ENCODE measurements around the gene DIS3L. TPM values are rescaled to one million over a fixed set of nuclear protein-coding genes. Genes with fewer than 3 reads are reported as not detected.

The DIS3L gene
- total and polyA plus RNA-seq, 2 of the 13 experiments (the other 11 are each of a cell fraction or from before 2014, with no cell fraction given): 21.0 to 50.5 TPM

DNA sequence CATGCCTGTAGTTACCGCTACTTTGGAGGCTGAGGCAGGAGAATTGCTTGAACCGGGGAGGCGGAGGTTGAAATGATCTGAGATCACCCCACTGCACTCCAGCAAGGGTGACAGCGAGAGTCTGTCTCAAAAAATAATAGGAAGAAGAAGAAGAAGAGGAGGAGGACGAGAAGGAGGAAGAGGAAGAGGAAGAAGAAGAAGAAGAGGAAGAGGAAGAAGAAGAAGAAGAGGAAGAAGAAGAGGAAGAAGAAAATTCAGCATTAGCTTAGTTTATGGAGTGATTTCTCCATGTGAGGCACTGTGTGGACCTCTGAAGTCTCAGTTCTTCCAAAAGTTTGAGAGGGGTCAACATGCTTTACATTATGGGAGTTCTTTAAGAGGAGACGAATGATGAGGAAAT lies 22.4 kb upstream of the DIS3L start:
- POLR2A ChIA-PET: no interaction called here
- in situ Hi-C loops (cut with HindIII; ENCODE audit: extremely low pct_ligation_motif_present, low pct_unique_long_range_greater_than_20kb): no loop called here

DNA sequence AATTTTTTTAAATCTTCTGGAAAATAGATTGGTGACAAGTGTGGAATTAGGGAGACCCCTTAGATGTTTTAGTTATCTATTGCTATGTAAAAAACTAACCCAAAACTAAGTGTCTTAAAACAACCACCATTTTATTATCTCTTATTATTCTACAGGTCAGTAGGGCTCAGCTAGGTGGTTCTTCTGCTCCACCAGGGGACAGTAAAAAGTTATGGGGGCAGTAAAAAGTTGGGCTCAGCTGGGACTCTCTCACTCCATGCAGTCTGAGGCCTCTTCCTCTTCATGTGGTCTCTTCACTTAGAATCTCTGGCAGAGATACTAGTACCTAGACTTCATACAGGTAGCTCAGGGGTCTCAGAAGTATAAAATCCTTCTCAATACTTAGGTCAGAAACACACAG lies 18.0 kb upstream of the DIS3L start:
- H3K9me3 ChIP-seq (ENCODE audit: low read length): no peaks in the 10 kb centered on the region
- FAIRE-seq (no peak), DNase-seq (ENCODE audit: low spot score) (no peak), ATAC-seq (no peak)
- no peaks in the 10 kb centered on the region for H3K79me2 ChIP-seq (ENCODE audit: insufficient read depth, low read length)
- H3K27ac ChIP-seq (ENCODE audit: extremely low read length, insufficient read depth, low read length): no peak overlapping the region
- H2AFZ ChIP-seq (ENCODE audit: low read length): no peak overlapping the region
- no peak overlapping the region for H3K9ac ChIP-seq (ENCODE audit: insufficient read depth, low read depth, low read length)
- no peak overlapping the region for H3K4me2 ChIP-seq (ENCODE audit: low read depth, low read length)
- ChIA-PET POLR2A (no interaction called here), CTCF (ENCODE audit: low intra/inter-chr PET ratio, low total read pairs) (no interaction called here)
- BruUV-seq (replicated peaks): no TSS peak
- no peaks in the 10 kb centered on the region for H3K4me1 ChIP-seq (ENCODE audit: insufficient read depth, low read length)
- peak; percentile 96 for TF ChIP-seq ZNF331 (CRISPR knock-in tag; IDR thresholded peaks at IDR 0.05)
- TF ChIP-seq ZNF30 (CRISPR knock-in tag; IDR thresholded peaks at IDR 0.05): no peak
- TF ChIP-seq, protein P1, sequence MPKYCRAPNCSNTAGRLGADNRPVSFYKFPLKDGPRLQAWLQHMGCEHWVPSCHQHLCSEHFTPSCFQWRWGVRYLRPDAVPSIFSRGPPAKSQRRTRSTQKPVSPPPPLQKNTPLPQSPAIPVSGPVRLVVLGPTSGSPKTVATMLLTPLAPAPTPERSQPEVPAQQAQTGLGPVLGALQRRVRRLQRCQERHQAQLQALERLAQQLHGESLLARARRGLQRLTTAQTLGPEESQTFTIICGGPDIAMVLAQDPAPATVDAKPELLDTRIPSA (CRISPR knock-in tag; IDR thresholded peaks at IDR 0.05; ENCODE audit: borderline replicate concordance): no peak
- no peak for TF ChIP-seq MAFK (conservative IDR thresholded peaks at IDR 0.05 in 1 of 2, IDR thresholded peaks at IDR 0.05 in 1 of 2; ENCODE audit: low read length in 2 of 2)
- TF ChIP-seq TOPORS (CRISPR knock-in tag; IDR thresholded peaks at IDR 0.05): no peak
- H3K27me3 ChIP-seq (ENCODE audit: control insufficient read depth in 1 of 2, insufficient read depth in 2 of 2, low read length in 2 of 2): peaks cover 0 to 15% of the 10 kb centered on the region in 2 experiments; a peak in 3 of 5 replicates
- no peaks in the 10 kb centered on the region for H4K20me1 ChIP-seq (ENCODE audit: insufficient read depth, low read length)
- no peak overlapping the region for H3K4me3 ChIP-seq (replicated peaks in 1 of 3; ENCODE audit: insufficient read depth in 1 of 3, low read depth in 2 of 3, low read length in 3 of 3)
- in situ Hi-C loops (cut with HindIII; ENCODE audit: extremely low pct_ligation_motif_present, low pct_unique_long_range_greater_than_20kb) (no loop called here), intact Hi-C loops (cut with micrococcal nuclease; ENCODE audit: unreplicated experiment) (no loop called here)
- H3K36me3 ChIP-seq (replicated peaks in 1 of 2; ENCODE audit: control insufficient read depth in 1 of 2, insufficient read depth in 2 of 2, low read length in 2 of 2): no peaks in the 10 kb centered on the region

More for the DNA sequence above, 22.4 kb upstream of the DIS3L start:
- CTCF ChIA-PET (ENCODE audit: low intra/inter-chr PET ratio, low total read pairs): no interaction called here
- no peaks in the 10 kb centered on the region for H3K36me3 ChIP-seq (replicated peaks in 1 of 2; ENCODE audit: control insufficient read depth in 1 of 2, insufficient read depth in 2 of 2, low read length in 2 of 2)
- 44% methylated on average over 6 of the region's 6 CpGs for WGBS (ENCODE audit: low lambda C conversion rate)
- H3K9me3 ChIP-seq (ENCODE audit: low read length): no peaks in the 10 kb centered on the region
- no peaks in the 10 kb centered on the region for H3K79me2 ChIP-seq (ENCODE audit: insufficient read depth, low read length)
- no peak for FAIRE-seq
- H4K20me1 ChIP-seq (ENCODE audit: insufficient read depth, low read length): no peaks in the 10 kb centered on the region
- no peak overlapping the region for H2AFZ ChIP-seq (ENCODE audit: low read length)
- H3K4me3 ChIP-seq (replicated peaks in 1 of 3; ENCODE audit: insufficient read depth in 1 of 3, low read depth in 2 of 3, low read length in 3 of 3): no peak overlapping the region
- no peak overlapping the region for H3K4me2 ChIP-seq (ENCODE audit: low read depth, low read length)
- no peaks in the 10 kb centered on the region for H3K4me1 ChIP-seq (ENCODE audit: insufficient read depth, low read length)
- DNase-seq (ENCODE audit: low spot score): no peak
- no peak overlapping the region for H3K9ac ChIP-seq (ENCODE audit: insufficient read depth, low read depth, low read length)
- no TSS peak for BruUV-seq (replicated peaks)
- no peak overlapping the region for H3K27ac ChIP-seq (ENCODE audit: extremely low read length, insufficient read depth, low read length)
- intact Hi-C loops (cut with micrococcal nuclease; ENCODE audit: unreplicated experiment): no loop called here
- H3K27me3 ChIP-seq (ENCODE audit: control insufficient read depth in 1 of 2, insufficient read depth in 2 of 2, low read length in 2 of 2): peaks cover 0 to 2% of the 10 kb centered on the region in 2 experiments; a peak in 1 of 5 replicates
- no peak for TF ChIP-seq ZNF883 (CRISPR knock-in tag; IDR thresholded peaks at IDR 0.05; ENCODE audit: not compliant biosample characterization)
- TF ChIP-seq SETDB1 (CRISPR knock-in tag; IDR thresholded peaks at IDR 0.05; ENCODE audit: borderline replicate concordance): no peak
- no peak for TF ChIP-seq ZNF781 (CRISPR knock-in tag; IDR thresholded peaks at IDR 0.05; ENCODE audit: borderline replicate concordance, not compliant biosample characterization)
- TF ChIP-seq ZNF891 (CRISPR knock-in tag; IDR thresholded peaks at IDR 0.05): no peak
- no peak for ATAC-seq

All from HepG2 (cell line).